Medulla oblongata (tissue), 1 donor: ENCODE results near the gene ABL2.
A peak's percentile ranks its signal among the peaks of the same experiment; 100 is the strongest.
"Not testable (repeated sequence)": the region's sequence is repeated elsewhere in the genome, so short reads cannot be mapped to it uniquely, and the experiment has no call there.

Experiments used
- DNase-seq: peaks from one replicate; pipeline ENCODE4 v3.0.0-alpha.2; 2015; ENCODE audit errors: extremely low spot score

The ABL2 gene

GRCh38 chr1:179217943-179218507 lies 11.5 kb downstream of the ABL2 start:
- peak; percentile 41 for DNase-seq

GRCh38 chr1:179213317-179213716 lies 16.2 kb downstream of the ABL2 start:
- DNase-seq, result not testable (repeated sequence)

GRCh38 chr1:179208681-179209477 lies 20.6 kb downstream of the ABL2 start:
- DNase-seq, result no peak

GRCh38 chr1:179206812-179207211 lies 22.7 kb downstream of the ABL2 start:
- DNase-seq, result no peak

GRCh38 chr1:179205284-179205683 lies 24.2 kb downstream of the ABL2 start:
- DNase-seq, result no peak

- DNase-seq, result no peak
Observed at GRCh38 chr1:179202161-179202560, 27.3 kb downstream of the ABL2 start.

GRCh38 chr1:179200586-179200985 lies 28.9 kb downstream of the ABL2 start:
- no peak for DNase-seq

- DNase-seq, result no peak
Observed at GRCh38 chr1:179197690-179198297, 31.7 kb downstream of the ABL2 start.

- not testable (repeated sequence) for DNase-seq
Observed at GRCh38 chr1:179195857-179196256, 33.6 kb downstream of the ABL2 start.

- DNase-seq, result no peak
Observed at GRCh38 chr1:179195376-179195775, 34.1 kb downstream of the ABL2 start.

- DNase-seq, result no peak
Observed at GRCh38 chr1:179194068-179194537, 35.4 kb downstream of the ABL2 start.

GRCh38 chr1:179190861-179191260 lies 38.6 kb downstream of the ABL2 start:
- peak; percentile 71 for DNase-seq

GRCh38 chr1:179187735-179188471 lies 41.6 kb downstream of the ABL2 start:
- DNase-seq, result no peak

- DNase-seq, result no peak
Observed at GRCh38 chr1:179187043-179187442, 42.4 kb downstream of the ABL2 start.

- DNase-seq, result no peak
Observed at GRCh38 chr1:179184403-179184802, 45.1 kb downstream of the ABL2 start.

GRCh38 chr1:179183857-179184256 lies 45.6 kb downstream of the ABL2 start:
- no peak for DNase-seq

- DNase-seq, result no peak
Observed at GRCh38 chr1:179178950-179179349, 50.5 kb downstream of the ABL2 start.

- DNase-seq, result no peak
Observed at GRCh38 chr1:179178183-179178582, 51.3 kb downstream of the ABL2 start.

GRCh38 chr1:179177615-179178014 lies 51.9 kb downstream of the ABL2 start:
- no peak for DNase-seq

- DNase-seq, result peak; percentile 45
Observed at GRCh38 chr1:179177182-179177581, 52.3 kb downstream of the ABL2 start.

GRCh38 chr1:179175011-179175841 lies 54.3 kb downstream of the ABL2 start:
- DNase-seq, result peak; percentile 90
